Keratinocyte (primary cell): ENCODE measurements around the gene PSD4. TPM values are rescaled to one million over a fixed set of nuclear protein-coding genes. Genes with fewer than 3 reads are reported as not detected.

Source experiments
- DNase-seq: peaks from one replicate; pipeline ENCODE4 v3.0.0-alpha.2; 2011; ENCODE audit warnings: low read depth, missing footprints, low spot score
- FAIRE-seq: peaks from 2 replicates; lab custom pipeline; 2011; peaks lifted over from hg19 to GRCh38; lab: Jason Lieb, UNC
- H2AFZ ChIP-seq: 2 replicates; pipeline ENCODE4 v1.6.0; 2012; ENCODE audit warnings: low read length, control low read depth, inconsistent platforms; ENCODE audit not compliant: control insufficient read depth
- H3K27ac ChIP-seq: 2 replicates; pipeline ENCODE4 v1.5.1; 2011; ENCODE audit warnings: low read length; ENCODE audit not compliant: control insufficient read depth, insufficient read depth
- H3K27me3 ChIP-seq: 3 replicates; pipeline ENCODE4 v1.6.0; 2011; ENCODE audit warnings: low read length; ENCODE audit not compliant: control insufficient read depth, insufficient read depth; ENCODE audit errors: extremely low read depth
- H3K36me3 ChIP-seq, 2 experiments: 2 replicates in 1 of 2; 3 replicates in 1 of 2; pipeline ENCODE4 v1.5.1; 2011; ENCODE audit warnings: low read length in 2 of 2, mild to moderate bottlenecking in 1 of 2; ENCODE audit not compliant: control insufficient read depth in 2 of 2, insufficient read depth in 2 of 2; ENCODE audit errors: extremely low read depth in 1 of 2
- H3K4me1 ChIP-seq: 3 replicates; pipeline ENCODE4 v1.5.1; 2011; ENCODE audit warnings: low read length; ENCODE audit not compliant: control insufficient read depth, insufficient read depth; ENCODE audit errors: extremely low read depth
- H3K4me2 ChIP-seq: 3 replicates; pipeline ENCODE4 v1.6.0; 2011; ENCODE audit warnings: low read depth, low read length; ENCODE audit not compliant: control insufficient read depth, insufficient read depth; ENCODE audit errors: extremely low read depth
- H3K4me3 ChIP-seq, 3 experiments: fragments of 200-600 bp in 1 of 3; sonication (generic) in 1 of 3; 2 replicates in 2 of 3; 3 replicates in 1 of 3; pipeline ENCODE4 v1.5.1; 2011 to 2016; ENCODE audit warnings: low read length in 3 of 3, mild to moderate bottlenecking in 3 of 3, control low read depth in 2 of 3, inconsistent platforms in 1 of 3, low read depth in 1 of 3, mixed read lengths in 1 of 3, mixed run types in 1 of 3, moderate library complexity in 1 of 3; ENCODE audit not compliant: control insufficient read depth in 2 of 3, insufficient read depth in 2 of 3; ENCODE audit errors: extremely low read depth in 1 of 3
- H3K79me2 ChIP-seq: 2 replicates; pipeline ENCODE4 v1.6.0; 2012; ENCODE audit warnings: low read length; ENCODE audit not compliant: control insufficient read depth, insufficient read depth
- H3K9ac ChIP-seq: 3 replicates; pipeline ENCODE4 v1.6.0; 2011; ENCODE audit warnings: low read length; ENCODE audit not compliant: control insufficient read depth, insufficient read depth; ENCODE audit errors: extremely low read depth
- H3K9me1 ChIP-seq: 3 replicates; pipeline ENCODE4 v1.6.0; 2011; ENCODE audit warnings: low read length; ENCODE audit not compliant: control insufficient read depth, insufficient read depth; ENCODE audit errors: extremely low read depth
- H3K9me3 ChIP-seq: 2 replicates; pipeline ENCODE4 v1.5.1; 2012; ENCODE audit warnings: low read depth, low read length; ENCODE audit not compliant: control insufficient read depth
- H4K20me1 ChIP-seq: 3 replicates; pipeline ENCODE4 v1.6.0; 2011; ENCODE audit warnings: low read length; ENCODE audit not compliant: control insufficient read depth, insufficient read depth; ENCODE audit errors: extremely low read depth
- CTCF ChIP-seq, 3 experiments: IDR thresholded peaks in 1 of 3; conservative IDR thresholded peaks in 1 of 3; optimal IDR thresholded peaks in 1 of 3; 2 replicates in 2 of 3; 3 replicates in 1 of 3; pipeline versions ENCODE3 to v1.5.1; 2011; ENCODE audit warnings: low read length in 3 of 3, mild to moderate bottlenecking in 3 of 3, moderate library complexity in 2 of 3, control low read depth in 1 of 3, inconsistent platforms in 1 of 3; ENCODE audit not compliant: insufficient read depth in 2 of 3; ENCODE audit errors: extremely low read depth in 1 of 3
- EZH2 ChIP-seq: IDR thresholded peaks from one replicate; pipeline ENCODE4 v1.6.1; 2012; ENCODE audit warnings: inconsistent platforms, mild to moderate bottlenecking, low read length, moderate library complexity
- dilution Hi-C: fragments of 300-500 bp; cut with MboI; formaldehyde crosslinking; loops from one replicate; pipeline ENCODE4 v1.7.0; 2020; ENCODE audit warnings: low sequenced_read_pairs; ENCODE audit not compliant: extremely low pct_ligation_motif_present
- polyA plus RNA-seq, 5 experiments: library from polyadenylated mRNA; depleted of rRNA in 3 of 5; stranded (reverse) in 3 of 5; stranded (forward) in 1 of 5; unstranded in 1 of 5; fragments of >200 nt; gene quantifications; 1 replicate in 1 of 5; 2 replicates in 3 of 5; 3 replicates in 1 of 5; pipeline versions ENCODE4 v1.2.1 to v1.2.3, GENCODE V29; 2011 to 2012; ENCODE audit warnings: missing spikeins in 2 of 5, low read depth in 1 of 5, low replicate concordance in 1 of 5

Gene PSD4
- polyA plus RNA-seq, 1 donor (not counting 4 experiments of a cell fraction or from before 2014, with no cell fraction given), result 11.1 TPM

GRCh38 chr2:113231064-113231463 is 57.3 kb downstream of the PSD4 start:
- H3K27me3 ChIP-seq, result no peaks in the 10 kb centered on the region
- no peak for FAIRE-seq
- no peak overlapping the region for H3K9ac ChIP-seq
- no peaks in the 10 kb centered on the region for H3K9me1 ChIP-seq
- no peak overlapping the region for H3K4me2 ChIP-seq
- no peaks in the 10 kb centered on the region for H3K9me3 ChIP-seq
- no peaks in the 10 kb centered on the region for H4K20me1 ChIP-seq
- H3K4me1 ChIP-seq, result peaks cover 4% of the 10 kb centered on the region
- no peak for DNase-seq
- H3K4me3 ChIP-seq, result no peak overlapping the region
- H3K79me2 ChIP-seq, result no peaks in the 10 kb centered on the region
- H2AFZ ChIP-seq, result no peak overlapping the region
- dilution Hi-C loops, result no loop called here
- TF ChIP-seq EZH2 (no peak), CTCF (optimal IDR thresholded peaks at IDR 0.05 in 1 of 3, IDR thresholded peaks at IDR 0.05 in 1 of 3, conservative IDR thresholded peaks at IDR 0.05 in 1 of 3; ENCODE audit: extremely low read depth in 1 of 3, insufficient read depth in 2 of 3, low read length in 3 of 3) (no peak)
- H3K36me3 ChIP-seq, result no peaks in the 10 kb centered on the region
- no peak overlapping the region for H3K27ac ChIP-seq

- FAIRE-seq (no peak), DNase-seq (no peak)
- Histone ChIP-seq H2AFZ (no peak overlapping the region), H3K4me3 (no peak overlapping the region), H3K36me3 (no peaks in the 10 kb centered on the region), H3K4me2 (no peak overlapping the region), H3K4me1 (peaks cover 4% of the 10 kb centered on the region), H3K9ac (no peak overlapping the region), H3K9me3 (no peaks in the 10 kb centered on the region), H3K27me3 (no peaks in the 10 kb centered on the region), H3K9me1 (no peaks in the 10 kb centered on the region), H3K27ac (no peak overlapping the region), H3K79me2 (peaks cover 8% of the 10 kb centered on the region), H4K20me1 (no peaks in the 10 kb centered on the region)
- dilution Hi-C loops, result no loop called here
- TF ChIP-seq CTCF (optimal IDR thresholded peaks at IDR 0.05 in 1 of 3, IDR thresholded peaks at IDR 0.05 in 1 of 3, conservative IDR thresholded peaks at IDR 0.05 in 1 of 3; ENCODE audit: extremely low read depth in 1 of 3, insufficient read depth in 2 of 3, low read length in 3 of 3) (no peak), EZH2 (no peak)
Measured at GRCh38 chr2:113232123-113232522, 58.4 kb downstream of the PSD4 start.
